ENCODE results near the gene OSBPL2.

DNA sequence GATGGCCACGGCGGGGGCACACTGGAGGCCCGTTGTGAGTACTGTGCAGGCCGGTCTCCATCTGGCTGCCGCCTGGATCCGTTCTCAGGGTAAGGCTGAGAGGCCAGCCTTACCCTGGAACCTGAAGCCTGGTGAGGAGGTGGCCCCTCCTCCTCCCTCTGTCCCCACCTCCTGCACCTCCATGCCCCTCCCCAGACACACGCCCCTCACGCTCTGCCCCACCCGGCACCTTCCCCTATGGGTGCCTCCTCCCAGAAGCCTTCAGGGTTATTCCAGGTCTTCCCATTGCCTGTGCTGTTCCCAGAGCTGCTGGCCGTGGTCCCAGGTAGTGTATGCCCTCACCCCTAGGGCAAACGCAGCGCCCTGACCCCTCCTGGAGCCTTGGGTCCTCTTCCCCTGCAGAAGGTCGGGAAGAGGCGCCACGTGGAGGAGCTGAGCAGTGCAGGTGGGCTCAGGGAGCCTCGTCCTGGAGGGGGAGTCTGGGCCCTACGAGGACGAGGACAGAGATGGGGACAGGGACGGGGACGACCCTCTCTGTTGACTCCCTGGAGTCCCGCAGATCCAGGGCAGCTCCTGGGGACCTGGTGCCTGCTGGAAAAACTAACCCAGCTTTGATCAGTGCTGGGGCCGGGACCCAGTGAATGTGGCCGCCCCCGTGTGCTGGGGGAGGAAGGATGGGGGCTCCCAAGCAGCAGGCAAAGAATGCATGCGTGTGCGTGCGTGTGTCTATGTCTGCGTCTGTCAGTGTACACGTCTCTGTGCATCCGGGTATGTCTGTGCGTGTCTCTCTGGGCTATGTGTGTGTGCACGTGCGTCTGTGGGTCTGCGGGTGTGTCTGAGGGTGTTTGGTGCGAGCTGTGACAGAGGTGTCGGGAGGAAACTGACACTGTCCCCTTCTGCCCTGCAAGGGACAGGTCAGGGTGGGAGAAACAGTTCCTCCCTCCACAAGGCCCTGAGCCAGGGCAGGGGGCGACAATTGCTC is 10.1 kb upstream of the OSBPL2 start:
- TF ChIP-seq, protein P1, sequence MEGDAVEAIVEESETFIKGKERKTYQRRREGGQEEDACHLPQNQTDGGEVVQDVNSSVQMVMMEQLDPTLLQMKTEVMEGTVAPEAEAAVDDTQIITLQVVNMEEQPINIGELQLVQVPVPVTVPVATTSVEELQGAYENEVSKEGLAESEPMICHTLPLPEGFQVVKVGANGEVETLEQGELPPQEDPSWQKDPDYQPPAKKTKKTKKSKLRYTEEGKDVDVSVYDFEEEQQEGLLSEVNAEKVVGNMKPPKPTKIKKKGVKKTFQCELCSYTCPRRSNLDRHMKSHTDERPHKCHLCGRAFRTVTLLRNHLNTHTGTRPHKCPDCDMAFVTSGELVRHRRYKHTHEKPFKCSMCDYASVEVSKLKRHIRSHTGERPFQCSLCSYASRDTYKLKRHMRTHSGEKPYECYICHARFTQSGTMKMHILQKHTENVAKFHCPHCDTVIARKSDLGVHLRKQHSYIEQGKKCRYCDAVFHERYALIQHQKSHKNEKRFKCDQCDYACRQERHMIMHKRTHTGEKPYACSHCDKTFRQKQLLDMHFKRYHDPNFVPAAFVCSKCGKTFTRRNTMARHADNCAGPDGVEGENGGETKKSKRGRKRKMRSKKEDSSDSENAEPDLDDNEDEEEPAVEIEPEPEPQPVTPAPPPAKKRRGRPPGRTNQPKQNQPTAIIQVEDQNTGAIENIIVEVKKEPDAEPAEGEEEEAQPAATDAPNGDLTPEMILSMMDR (IDR thresholded peaks at IDR 0.05): no peak
- TF ChIP-seq POLR2A (IDR thresholded peaks at IDR 0.05): no peak
